Measurements from ENCODE around the gene MAPKAP1. TPM values are rescaled to one million over a fixed set of nuclear protein-coding genes. Genes with fewer than 3 reads are reported as not detected.

MAPKAP1 gene
- total RNA-seq, 1 donor from 2014 or later: 56.6 TPM

DNA sequence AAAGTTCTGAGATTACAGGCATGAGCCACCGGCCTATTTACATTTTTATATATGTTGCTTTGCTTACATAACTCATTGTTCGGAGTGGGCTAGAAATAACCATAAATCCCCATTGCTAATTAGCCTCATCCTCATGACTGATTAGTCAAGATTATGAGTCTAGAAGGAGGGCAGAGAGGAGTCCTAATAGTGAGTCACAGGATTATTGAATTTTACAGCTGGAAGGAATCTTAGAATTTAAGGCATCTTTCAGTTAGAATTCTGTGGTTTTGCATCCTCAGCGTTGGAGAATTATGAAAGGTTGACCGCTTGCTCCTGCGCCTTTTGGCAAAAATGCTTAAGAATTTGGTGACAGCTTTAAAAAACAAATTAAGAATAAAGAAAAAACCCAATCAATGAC lies 37.6 kb upstream of the MAPKAP1 start:
- TF ChIP-seq EZH2 (IDR thresholded peaks at IDR 0.05): no peak
- no peak for TF ChIP-seq EZH2phosphoT487 (IDR thresholded peaks at IDR 0.05)
- TF ChIP-seq, protein P1, sequence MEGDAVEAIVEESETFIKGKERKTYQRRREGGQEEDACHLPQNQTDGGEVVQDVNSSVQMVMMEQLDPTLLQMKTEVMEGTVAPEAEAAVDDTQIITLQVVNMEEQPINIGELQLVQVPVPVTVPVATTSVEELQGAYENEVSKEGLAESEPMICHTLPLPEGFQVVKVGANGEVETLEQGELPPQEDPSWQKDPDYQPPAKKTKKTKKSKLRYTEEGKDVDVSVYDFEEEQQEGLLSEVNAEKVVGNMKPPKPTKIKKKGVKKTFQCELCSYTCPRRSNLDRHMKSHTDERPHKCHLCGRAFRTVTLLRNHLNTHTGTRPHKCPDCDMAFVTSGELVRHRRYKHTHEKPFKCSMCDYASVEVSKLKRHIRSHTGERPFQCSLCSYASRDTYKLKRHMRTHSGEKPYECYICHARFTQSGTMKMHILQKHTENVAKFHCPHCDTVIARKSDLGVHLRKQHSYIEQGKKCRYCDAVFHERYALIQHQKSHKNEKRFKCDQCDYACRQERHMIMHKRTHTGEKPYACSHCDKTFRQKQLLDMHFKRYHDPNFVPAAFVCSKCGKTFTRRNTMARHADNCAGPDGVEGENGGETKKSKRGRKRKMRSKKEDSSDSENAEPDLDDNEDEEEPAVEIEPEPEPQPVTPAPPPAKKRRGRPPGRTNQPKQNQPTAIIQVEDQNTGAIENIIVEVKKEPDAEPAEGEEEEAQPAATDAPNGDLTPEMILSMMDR (IDR thresholded peaks at IDR 0.05): no peak
- peaks cover 3% of the 10 kb centered on the region for H3K36me3 Mint-ChIP-seq
- Histone ChIP-seq H3K27me3 (peaks cover 7% of the 10 kb centered on the region), H3K4me1 (peaks cover 7% of the 10 kb centered on the region), H3K4me2 (no peak overlapping the region), H3K9me3 (ENCODE audit: low read depth) (no peaks in the 10 kb centered on the region), H3K27ac (no peak overlapping the region), H3F3A (ENCODE audit: low read depth) (peaks cover 34% of the 10 kb centered on the region), H3K9ac (no peak overlapping the region), H2AFZ (replicated peaks) (no peak overlapping the region), H4K20me1 (ENCODE audit: low read depth) (peaks cover 13% of the 10 kb centered on the region), H3K79me2 (ENCODE audit: low read depth) (peaks cover 23% of the 10 kb centered on the region), H3K36me3 (no peaks in the 10 kb centered on the region), H3K4me3 (no peak overlapping the region)
- H3K4me3 Mint-ChIP-seq: peak overlapping the region; percentile 90
- H3K4me1 Mint-ChIP-seq: peaks cover 23% of the 10 kb centered on the region
- no peak for DNase-seq (ENCODE audit: low spot score)
- H3K27ac Mint-ChIP-seq: no peak overlapping the region
- peaks cover 3% of the 10 kb centered on the region for H3K27me3 Mint-ChIP-seq (ENCODE audit: insufficient read depth, low read depth)
- no peaks in the 10 kb centered on the region for H3K9me3 Mint-ChIP-seq

DNA sequence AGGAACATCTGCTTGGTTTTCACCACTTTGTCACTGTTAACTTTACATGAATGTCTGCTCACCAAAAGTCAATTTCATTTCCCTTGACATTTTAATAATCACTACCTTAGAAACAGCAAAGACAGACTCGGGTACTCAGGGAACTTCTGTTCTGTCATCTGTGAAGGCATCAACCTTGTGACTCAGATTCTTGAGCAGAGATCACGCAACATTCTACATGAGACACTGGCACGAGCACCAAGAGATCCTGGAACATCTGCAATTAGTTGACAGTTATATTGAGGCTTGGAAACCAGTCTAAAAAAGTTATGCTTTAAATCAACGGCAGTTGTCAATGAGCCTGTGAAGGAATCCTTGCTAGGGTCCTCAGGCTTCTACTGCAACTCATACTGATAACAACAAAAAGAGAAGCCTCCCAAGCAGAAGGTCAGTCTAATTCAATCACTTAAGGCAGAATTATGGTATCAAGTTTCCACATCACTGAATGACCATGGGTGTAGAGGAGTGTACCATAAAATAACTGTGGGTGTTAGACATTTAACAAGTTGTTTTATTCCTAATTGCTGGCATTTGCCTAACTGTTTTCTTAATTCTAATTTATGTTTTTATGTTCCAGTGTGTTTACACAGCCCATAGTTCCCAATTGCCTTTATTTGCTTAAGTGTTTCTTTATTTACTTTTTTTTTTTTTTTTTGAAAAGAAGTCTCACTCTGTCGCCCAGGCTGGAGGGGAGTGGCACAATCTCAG lies 36.8 kb upstream of the MAPKAP1 start:
- Mint-ChIP-seq H3K4me1 (peaks cover 15% of the 10 kb centered on the region), H3K27me3 (ENCODE audit: insufficient read depth, low read depth) (peaks cover 3% of the 10 kb centered on the region), H3K4me3 (no peak overlapping the region), H3K9me3 (no peaks in the 10 kb centered on the region), H3K36me3 (peaks cover 3% of the 10 kb centered on the region), H3K27ac (no peak overlapping the region)
- H3K9me3 ChIP-seq (ENCODE audit: low read depth): no peaks in the 10 kb centered on the region
- no peak overlapping the region for H3K9ac ChIP-seq
- no peak for DNase-seq (ENCODE audit: low spot score)
- H3K36me3 ChIP-seq: no peaks in the 10 kb centered on the region
- no peak overlapping the region for H3K4me2 ChIP-seq
- H3K79me2 ChIP-seq (ENCODE audit: low read depth): peaks cover 15% of the 10 kb centered on the region
- H4K20me1 ChIP-seq (ENCODE audit: low read depth): peaks cover 5% of the 10 kb centered on the region
- peaks cover 7% of the 10 kb centered on the region for H3K27me3 ChIP-seq
- no peak overlapping the region for H3K4me3 ChIP-seq
- H3K4me1 ChIP-seq: no peaks in the 10 kb centered on the region
- no peak for TF ChIP-seq EZH2phosphoT487 (IDR thresholded peaks at IDR 0.05)
- TF ChIP-seq, protein P1 (IDR thresholded peaks at IDR 0.05): no peak
- H2AFZ ChIP-seq (replicated peaks): no peak overlapping the region
- peaks cover 26% of the 10 kb centered on the region for H3F3A ChIP-seq (ENCODE audit: low read depth)
- H3K27ac ChIP-seq: no peak overlapping the region

GRCh38 chr9:125742657-125743056 lies 35.6 kb upstream of the MAPKAP1 start:
- peaks cover 16% of the 10 kb centered on the region for H3F3A ChIP-seq (ENCODE audit: low read depth)
- no peak for DNase-seq (ENCODE audit: low spot score)
- TF ChIP-seq EZH2 (IDR thresholded peaks at IDR 0.05): no peak
- TF ChIP-seq EZH2phosphoT487 (IDR thresholded peaks at IDR 0.05): no peak
- Mint-ChIP-seq H3K27ac (no peak overlapping the region), H3K4me1 (peaks cover 12% of the 10 kb centered on the region), H3K4me3 (no peak overlapping the region), H3K27me3 (ENCODE audit: insufficient read depth, low read depth) (no peaks in the 10 kb centered on the region), H3K36me3 (no peaks in the 10 kb centered on the region), H3K9me3 (no peaks in the 10 kb centered on the region)
- no peak overlapping the region for H3K4me3 ChIP-seq
- no peaks in the 10 kb centered on the region for H3K4me1 ChIP-seq
- no peak overlapping the region for H3K9ac ChIP-seq
- no peaks in the 10 kb centered on the region for H3K36me3 ChIP-seq
- peaks cover 4% of the 10 kb centered on the region for H3K79me2 ChIP-seq (ENCODE audit: low read depth)
- H4K20me1 ChIP-seq (ENCODE audit: low read depth): no peaks in the 10 kb centered on the region
- H3K27ac ChIP-seq: no peak overlapping the region
- H3K9me3 ChIP-seq (ENCODE audit: low read depth): no peaks in the 10 kb centered on the region
- no peak overlapping the region for H3K4me2 ChIP-seq
- no peak overlapping the region for H2AFZ ChIP-seq (replicated peaks)
- H3K27me3 ChIP-seq: peaks cover 7% of the 10 kb centered on the region

DNA sequence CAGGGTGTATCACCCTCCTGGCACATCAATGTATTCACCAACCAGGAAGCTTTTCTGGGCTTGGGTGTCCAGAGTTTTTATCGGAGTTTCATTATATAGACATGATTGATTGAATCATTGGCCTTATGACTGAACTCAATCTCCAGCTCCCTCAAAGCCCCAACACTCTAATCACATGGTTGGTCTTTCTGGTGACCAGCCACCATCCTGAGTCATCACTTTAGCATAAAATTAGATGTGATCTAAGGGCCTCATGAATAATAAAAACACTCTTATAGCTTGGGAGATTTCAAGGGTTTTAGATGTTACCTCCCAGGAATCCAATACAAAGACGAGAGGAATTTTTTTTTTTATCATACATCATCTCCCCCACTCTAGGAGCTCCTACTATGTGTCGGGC lies 32.4 kb upstream of the MAPKAP1 start:
- Histone ChIP-seq H3K27ac (no peak overlapping the region), H3K4me2 (no peak overlapping the region), H3K27me3 (peaks cover under 1% of the 10 kb centered on the region), H3K4me1 (no peaks in the 10 kb centered on the region), H4K20me1 (ENCODE audit: low read depth) (no peaks in the 10 kb centered on the region), H3K79me2 (ENCODE audit: low read depth) (no peaks in the 10 kb centered on the region), H3K36me3 (no peaks in the 10 kb centered on the region), H2AFZ (replicated peaks) (no peak overlapping the region), H3K4me3 (no peak overlapping the region), H3K9me3 (ENCODE audit: low read depth) (no peaks in the 10 kb centered on the region), H3K9ac (no peak overlapping the region), H3F3A (ENCODE audit: low read depth) (no peaks in the 10 kb centered on the region)
- no peak for DNase-seq (ENCODE audit: low spot score)
- TF ChIP-seq, protein P1 (IDR thresholded peaks at IDR 0.05): no peak
- no peak for TF ChIP-seq EZH2phosphoT487 (IDR thresholded peaks at IDR 0.05)
- no peak for TF ChIP-seq EZH2 (IDR thresholded peaks at IDR 0.05)
- H3K36me3 Mint-ChIP-seq: no peaks in the 10 kb centered on the region
- no peaks in the 10 kb centered on the region for H3K9me3 Mint-ChIP-seq
- peaks cover 3% of the 10 kb centered on the region for H3K27me3 Mint-ChIP-seq (ENCODE audit: insufficient read depth, low read depth)
- H3K27ac Mint-ChIP-seq: no peak overlapping the region
- no peak overlapping the region for H3K4me3 Mint-ChIP-seq
- H3K4me1 Mint-ChIP-seq: no peaks in the 10 kb centered on the region
